HG03565 (cell line): ENCODE data around the gene PLGRKT.
A peak's percentile ranks its signal among the peaks of the same experiment; 100 is the strongest.
"Not testable (repeated sequence)": the region's sequence is repeated elsewhere in the genome, so short reads cannot be mapped to it uniquely, and the experiment has no call there.

ENCODE experiments used
- ATAC-seq: cut with Tn5 transposase; IDR thresholded peaks from one replicate; pipeline ENCODE4 v1.9.1; 2021; ENCODE audit warnings: mild to moderate bottlenecking, moderate library complexity; ENCODE audit not compliant: unreplicated experiment

PLGRKT gene

GRCh38 chr9:5453004-5453403, 15.3 kb upstream of the PLGRKT start:
- ATAC-seq, result no peak

GRCh38 chr9:5452286-5452609, 14.5 kb upstream of the PLGRKT start:
- ATAC-seq, result no peak

GRCh38 chr9:5450359-5451091, 12.8 kb upstream of the PLGRKT start, which contains the start of gene CD274:
Gene CD274, plus strand, starts transcription at chr9:5450542. Its CDS starts 5,572 bp downstream, at chr9:5456114.
- peak; percentile 54 for ATAC-seq

- ATAC-seq, result no peak
Observed at GRCh38 chr9:5449521-5450358, 12.0 kb upstream of the PLGRKT start.

- no peak for ATAC-seq
Observed at GRCh38 chr9:5448461-5449435, 11.0 kb upstream of the PLGRKT start.

- ATAC-seq, result no peak
Observed at GRCh38 chr9:5448016-5448415, 10.3 kb upstream of the PLGRKT start.

- no peak for ATAC-seq
Observed at GRCh38 chr9:5447337-5447736, 9.6 kb upstream of the PLGRKT start.

GRCh38 chr9:5446451-5447236, 8.9 kb upstream of the PLGRKT start:
- no peak for ATAC-seq

GRCh38 chr9:5445886-5446285, 8.2 kb upstream of the PLGRKT start:
- no peak for ATAC-seq

- not testable (repeated sequence) for ATAC-seq
Observed at GRCh38 chr9:5445096-5445495, 7.4 kb upstream of the PLGRKT start.

- ATAC-seq, result no peak
Observed at GRCh38 chr9:5443850-5444249, 6.1 kb upstream of the PLGRKT start.

- ATAC-seq, result no peak
Observed at GRCh38 chr9:5442400-5443011, 4.8 kb upstream of the PLGRKT start.

GRCh38 chr9:5441043-5441442, 3.3 kb upstream of the PLGRKT start:
- no peak for ATAC-seq

- ATAC-seq, result no peak
Observed at GRCh38 chr9:5440426-5440825, 2.7 kb upstream of the PLGRKT start.

GRCh38 chr9:5438301-5439162, 807 bp upstream of the PLGRKT start:
- peak; percentile 61 for ATAC-seq

- no peak for ATAC-seq
Observed at GRCh38 chr9:5436441-5436840, 1.3 kb downstream of the PLGRKT start.

- no peak for ATAC-seq
Observed at GRCh38 chr9:5435912-5436311, 1.8 kb downstream of the PLGRKT start.

GRCh38 chr9:5433841-5434810, 3.6 kb downstream of the PLGRKT start:
- ATAC-seq, result not testable (repeated sequence)
